Measurements from ENCODE around the gene RBM43.

- TF ChIP-seq, protein P1, sequence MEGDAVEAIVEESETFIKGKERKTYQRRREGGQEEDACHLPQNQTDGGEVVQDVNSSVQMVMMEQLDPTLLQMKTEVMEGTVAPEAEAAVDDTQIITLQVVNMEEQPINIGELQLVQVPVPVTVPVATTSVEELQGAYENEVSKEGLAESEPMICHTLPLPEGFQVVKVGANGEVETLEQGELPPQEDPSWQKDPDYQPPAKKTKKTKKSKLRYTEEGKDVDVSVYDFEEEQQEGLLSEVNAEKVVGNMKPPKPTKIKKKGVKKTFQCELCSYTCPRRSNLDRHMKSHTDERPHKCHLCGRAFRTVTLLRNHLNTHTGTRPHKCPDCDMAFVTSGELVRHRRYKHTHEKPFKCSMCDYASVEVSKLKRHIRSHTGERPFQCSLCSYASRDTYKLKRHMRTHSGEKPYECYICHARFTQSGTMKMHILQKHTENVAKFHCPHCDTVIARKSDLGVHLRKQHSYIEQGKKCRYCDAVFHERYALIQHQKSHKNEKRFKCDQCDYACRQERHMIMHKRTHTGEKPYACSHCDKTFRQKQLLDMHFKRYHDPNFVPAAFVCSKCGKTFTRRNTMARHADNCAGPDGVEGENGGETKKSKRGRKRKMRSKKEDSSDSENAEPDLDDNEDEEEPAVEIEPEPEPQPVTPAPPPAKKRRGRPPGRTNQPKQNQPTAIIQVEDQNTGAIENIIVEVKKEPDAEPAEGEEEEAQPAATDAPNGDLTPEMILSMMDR (IDR thresholded peaks at IDR 0.05) = no peak
- TF ChIP-seq POLR2A (IDR thresholded peaks at IDR 0.05) = no peak
Measured at GRCh38 chr2:151267537-151267936, 5.9 kb upstream of the RBM43 start.

Data from thyroid gland (tissue), 4 donors.